Stimulated activated CD8-positive, alpha-beta memory T cell treated with anti-CD3 and anti-CD28 coated beads, Interleukin-15, amount 100 ng/mL, for 48 hours (primary cell): ENCODE results near the gene ARPC1B.
"Not testable (repeated sequence)": the region's sequence is repeated elsewhere in the genome, so short reads cannot be mapped to it uniquely, and the experiment has no call there.

Source experiments
- DNase-seq, 2 donors: peaks; one replicate each; pipeline ENCODE4 v3.0.0-alpha.2; 2020; ENCODE audit warnings: low read depth in 2 of 2

Gene ARPC1B

DNA sequence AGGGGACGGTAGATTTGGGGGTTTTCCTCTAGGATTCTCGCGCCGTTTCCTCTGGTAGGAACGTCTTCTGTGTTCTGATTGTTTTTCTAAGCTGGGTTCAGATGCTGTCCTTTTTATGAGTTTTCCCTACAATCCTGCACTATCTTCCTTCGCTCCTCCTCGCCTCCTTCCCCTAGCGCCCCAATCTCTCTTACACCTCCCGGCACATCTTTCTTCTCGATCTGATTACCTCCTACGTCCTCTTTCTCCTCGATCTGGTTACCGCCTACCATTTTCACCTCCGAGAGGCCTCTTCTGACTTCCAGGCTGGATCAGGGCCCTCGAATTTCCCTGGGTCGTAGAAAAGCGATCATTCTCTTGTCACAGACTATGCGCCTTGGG lies 34.7 kb downstream of the ARPC1B start:
- DNase-seq = no peak

DNA sequence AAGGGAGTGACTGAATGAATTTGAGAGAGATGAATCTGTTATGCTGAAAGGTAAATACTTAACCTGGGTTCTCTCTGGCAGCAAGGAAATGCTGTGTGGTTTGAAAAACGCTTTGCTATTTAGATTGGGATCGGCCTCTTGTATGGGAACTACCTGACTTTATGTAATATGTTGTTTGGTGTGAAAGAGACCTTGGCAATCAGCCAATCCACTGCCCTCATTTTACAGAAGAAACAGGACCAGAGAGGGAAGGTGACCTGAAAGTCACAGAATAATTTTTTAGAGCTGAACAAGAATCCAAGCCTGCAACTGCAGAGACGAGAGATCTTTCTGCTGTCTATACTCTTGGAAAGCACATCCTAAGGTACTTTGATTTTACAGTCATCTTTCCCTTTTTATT lies 35.3 kb downstream of the ARPC1B start:
- DNase-seq = no peak

DNA sequence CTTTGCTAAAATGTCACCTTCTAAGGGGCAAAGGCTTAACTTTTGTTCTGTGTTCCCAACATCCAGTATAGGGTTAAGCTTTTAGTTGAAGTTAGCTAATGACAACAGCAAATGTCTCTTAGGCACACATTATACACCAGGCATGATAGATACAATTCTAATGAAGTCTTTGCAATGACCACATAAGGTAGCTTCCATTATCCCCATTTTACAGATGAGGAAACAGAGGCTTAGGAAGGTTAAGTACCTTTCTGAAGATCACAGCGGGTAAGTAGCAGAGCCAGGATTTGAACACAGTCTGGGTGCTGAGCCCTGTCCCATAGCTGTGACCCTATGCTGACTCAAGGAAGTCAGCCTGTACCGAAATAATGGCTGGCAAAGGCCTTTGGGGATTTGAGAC lies 36.1 kb downstream of the ARPC1B start:
- no peak for DNase-seq

DNA sequence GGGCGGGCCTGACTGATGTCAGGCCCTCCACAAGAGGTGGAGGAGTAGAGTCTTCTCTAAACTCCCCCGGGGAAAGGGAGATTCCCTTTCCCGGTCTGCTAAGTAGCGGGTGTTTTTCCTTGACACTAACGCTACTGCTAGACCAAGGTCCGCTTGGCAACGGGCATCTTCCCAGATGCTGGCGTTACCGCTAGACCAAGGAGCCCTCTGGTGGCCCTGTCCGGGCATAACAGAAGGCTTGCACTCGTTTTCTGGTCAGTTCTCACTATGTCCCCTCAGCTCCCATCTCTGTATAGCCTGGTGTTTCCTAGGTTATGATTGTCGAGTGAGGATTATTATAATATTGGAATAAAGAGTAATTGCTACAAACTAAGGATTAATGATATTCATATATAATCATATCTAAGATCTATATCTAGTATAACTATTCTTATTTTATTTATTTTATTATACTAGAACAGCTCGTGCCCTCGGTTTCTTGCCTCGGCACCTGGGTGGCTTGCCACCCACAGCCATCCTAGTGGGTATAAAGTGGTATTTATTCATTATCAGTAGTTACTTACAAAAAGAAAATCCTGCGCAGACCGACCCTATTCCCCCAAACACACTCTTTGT lies 41.1 kb downstream of the ARPC1B start:
- DNase-seq = not testable (repeated sequence)

DNA sequence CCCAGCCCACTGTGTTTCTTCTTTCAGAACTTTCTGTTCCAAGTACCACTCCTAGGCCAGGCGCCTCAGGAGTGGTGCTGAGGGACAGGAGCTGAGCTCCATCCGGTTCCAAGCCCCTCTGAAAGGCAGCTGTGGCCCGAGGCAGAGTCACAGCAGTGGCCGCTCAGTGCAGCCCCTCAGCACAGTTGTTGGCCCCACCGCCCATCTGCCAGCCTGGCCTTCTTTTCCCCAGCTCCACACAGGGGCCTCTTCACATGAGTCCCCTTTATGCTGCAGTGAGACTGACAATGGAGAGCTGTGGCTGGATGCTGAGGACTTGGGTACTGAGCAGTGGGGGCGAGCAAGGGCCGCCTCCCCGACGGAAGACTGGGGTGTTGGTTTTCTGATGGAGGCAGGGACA lies 43.7 kb downstream of the ARPC1B start:
- DNase-seq = no peak

DNA sequence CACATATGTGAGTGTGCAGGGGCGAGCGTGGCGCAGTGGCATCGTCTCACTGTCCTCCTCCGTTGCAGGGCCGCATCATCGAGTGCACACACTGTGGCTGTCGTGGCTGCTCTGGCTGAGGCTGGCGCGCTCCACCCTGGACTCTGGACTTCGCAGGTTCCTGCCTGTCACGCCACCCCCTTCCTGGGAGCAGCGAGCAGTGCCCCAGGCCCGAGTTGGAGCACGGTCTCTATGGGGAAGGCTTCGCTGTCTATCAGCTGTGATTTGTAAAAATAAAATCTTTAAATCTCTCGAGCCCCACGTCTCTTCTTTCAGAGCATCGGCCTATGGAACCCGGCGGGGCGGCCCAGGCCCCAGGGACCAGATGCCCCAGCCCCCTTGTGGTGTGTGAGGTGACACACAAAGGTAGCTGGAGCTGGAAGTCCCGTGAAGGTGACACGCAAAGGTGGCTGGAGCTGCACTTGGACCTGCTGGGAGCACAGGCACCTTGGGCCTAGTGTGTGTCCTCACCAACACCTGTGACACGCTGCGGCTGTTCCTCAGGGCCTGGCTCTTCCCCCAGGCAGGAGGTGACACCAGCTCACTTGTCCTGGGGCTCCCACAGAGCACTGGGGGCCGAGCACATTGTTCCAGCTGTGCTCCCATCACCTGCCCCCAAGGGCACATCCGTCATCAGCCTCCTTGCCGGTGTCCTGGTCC lies 44.9 kb downstream of the ARPC1B start:
- DNase-seq = no peak

DNA sequence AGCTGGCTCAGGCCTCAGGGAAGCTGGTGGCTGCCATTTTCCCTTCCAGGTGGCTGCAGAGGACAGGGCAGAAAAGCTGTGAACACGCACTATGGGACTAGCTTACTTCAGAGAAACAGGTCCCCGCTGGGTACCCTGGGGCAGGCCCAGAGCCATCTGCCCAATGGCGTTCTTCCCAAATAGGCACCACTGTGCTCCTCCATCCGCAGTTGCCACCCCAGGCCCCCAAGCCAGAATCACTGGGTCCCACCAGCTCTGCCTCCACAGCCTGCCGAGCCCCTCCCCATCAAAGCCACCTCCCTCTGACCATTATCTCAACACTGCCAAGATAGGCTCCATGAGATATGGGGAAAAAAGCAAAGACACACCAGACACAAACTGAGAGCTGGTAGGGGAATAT lies 45.7 kb downstream of the ARPC1B start:
- no peak for DNase-seq

DNA sequence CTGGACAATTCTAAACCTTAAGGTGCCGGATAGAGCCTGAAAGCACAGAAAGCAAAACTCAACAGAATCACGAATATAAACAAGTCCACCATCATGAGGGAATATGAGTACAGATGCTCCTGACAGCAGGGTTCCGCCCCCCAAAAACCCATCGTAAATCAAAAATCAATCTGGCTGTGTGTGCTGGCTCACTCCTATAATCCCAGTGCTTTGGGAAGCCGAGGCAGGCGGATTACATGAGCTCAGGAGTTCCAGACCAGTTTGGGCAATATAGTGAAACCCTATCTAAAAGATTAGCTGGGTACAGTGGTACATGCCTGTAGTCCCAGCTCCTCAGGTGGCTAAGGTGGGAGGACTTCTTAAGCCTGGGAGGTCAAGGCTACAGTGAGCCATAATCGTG lies 46.5 kb downstream of the ARPC1B start:
- no peak for DNase-seq

DNA sequence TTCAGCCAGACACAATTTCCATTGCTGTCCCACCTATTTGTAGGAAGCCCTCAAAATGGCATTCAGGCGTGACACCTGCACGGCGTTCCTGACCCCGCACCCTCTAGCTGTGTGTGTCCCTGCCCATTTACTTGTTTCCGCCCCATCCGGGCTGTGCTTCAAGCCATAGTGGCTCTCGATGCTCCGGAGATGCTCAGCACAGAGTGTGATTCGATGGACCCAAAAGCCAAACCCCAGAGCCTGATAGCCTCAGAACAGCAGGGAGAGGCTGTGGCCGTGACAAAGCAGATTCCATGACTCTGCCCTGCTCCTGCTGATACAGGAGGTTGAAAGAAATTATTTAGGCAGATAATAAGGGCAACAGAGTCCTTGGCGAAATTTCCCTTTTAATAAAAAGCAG lies 47.7 kb downstream of the ARPC1B start:
- no peak for DNase-seq

DNA sequence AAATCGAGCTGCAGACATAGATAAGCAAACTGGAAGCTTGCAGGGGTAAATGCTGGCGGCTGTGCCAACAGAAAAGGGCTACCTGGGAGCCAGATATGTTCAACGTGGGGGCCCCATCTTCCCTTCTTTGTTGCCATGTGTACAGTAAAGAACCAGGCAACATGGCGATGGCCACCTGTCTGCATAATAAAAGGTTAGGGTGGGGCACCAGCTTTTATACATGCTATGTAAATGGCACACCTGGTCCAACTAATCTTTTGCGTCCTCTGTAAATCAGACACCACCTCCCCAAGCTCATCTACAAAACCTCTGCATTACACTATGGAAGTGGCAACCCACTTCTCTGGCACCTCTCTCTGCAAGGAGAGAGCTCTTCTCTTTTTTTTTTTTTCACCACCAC lies 48.1 kb downstream of the ARPC1B start:
- DNase-seq = no peak

DNA sequence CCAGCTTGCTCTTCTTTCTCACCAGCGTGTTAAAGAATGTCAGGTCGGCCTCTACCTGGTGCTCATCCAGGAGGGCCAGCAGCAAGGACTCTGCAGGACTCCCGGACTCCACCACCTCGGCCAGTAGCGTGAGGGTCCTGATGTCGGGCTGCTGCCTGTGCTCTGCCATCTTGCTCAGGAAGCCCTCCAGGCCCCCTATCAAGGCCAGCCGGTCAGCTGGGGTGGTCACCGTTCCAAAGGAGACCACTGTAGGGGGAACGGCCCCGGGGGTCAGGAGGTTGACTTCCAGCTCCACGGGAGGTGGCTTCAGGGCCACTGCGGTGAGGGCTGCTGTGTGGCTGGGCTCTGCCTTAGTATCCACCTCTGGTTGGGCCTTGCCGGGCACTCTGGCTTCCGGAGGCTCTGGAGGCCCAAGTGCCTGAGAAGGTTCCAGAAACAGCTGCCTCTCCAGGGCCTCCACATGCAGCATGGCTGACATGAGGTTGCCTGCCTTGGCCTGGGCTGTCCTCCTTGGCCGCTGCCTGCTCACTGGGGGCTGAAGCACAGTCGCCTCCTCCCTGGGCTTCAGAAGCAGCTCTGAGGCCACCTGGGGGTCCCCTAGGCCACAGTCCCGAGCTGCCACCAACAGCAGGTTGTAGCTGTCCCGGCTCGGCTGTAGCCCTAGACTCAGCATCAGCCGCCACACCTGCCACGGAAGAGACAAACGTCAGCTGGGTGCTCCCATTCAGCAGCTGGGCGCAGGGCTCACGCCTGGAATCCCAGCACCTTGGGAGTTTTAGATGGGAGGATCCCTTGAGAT lies 50.6 kb downstream of the ARPC1B start:
- DNase-seq = no peak

DNA sequence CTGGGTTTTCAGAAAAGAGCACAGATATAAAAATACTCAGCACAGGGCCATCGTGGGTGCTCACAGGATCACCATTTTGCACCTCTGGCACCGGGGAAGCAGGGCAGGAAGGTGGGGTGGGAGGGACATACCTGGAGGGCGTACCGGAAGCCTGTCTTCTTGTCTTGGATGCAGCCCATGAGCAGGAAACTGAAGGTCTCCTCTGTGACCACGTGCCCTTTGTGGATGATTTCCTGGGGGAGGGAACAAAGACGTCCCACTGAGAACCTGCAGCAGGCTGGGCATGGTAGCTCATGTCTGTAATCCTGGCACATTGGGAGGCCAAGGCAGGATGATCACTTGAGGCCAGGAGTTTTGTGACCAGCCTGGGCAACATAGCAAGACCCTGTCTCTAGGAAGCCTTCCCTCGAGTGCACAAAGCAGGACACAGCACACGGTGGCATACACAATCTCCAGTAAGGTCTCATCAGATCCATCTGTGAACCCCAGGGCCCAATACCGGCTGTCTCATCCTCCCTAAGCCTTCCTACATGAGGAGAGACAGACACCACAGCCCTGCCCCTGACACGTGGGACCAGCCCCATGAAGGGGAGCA lies 54.5 kb downstream of the ARPC1B start:
- no peak for DNase-seq

DNA sequence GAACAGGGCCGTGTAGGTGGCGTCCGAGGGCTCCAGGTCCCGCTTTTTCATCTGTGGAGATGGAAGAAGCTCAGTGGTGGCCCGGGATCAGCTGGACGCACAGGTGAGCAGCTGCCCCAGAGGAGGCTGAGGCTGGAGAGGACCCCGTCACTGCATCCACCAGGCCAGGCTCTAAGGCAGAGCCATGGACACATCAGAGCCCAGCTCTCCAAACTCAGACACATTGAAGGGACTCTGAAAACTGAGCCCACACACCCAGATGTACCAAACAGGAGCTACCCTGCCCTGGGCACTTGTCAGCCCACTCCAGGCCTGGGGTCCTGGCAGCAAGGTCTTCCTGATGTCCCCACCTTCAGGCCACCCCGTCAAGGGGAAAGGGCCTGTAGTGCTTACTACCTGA lies 55.2 kb downstream of the ARPC1B start:
- DNase-seq = no peak

DNA sequence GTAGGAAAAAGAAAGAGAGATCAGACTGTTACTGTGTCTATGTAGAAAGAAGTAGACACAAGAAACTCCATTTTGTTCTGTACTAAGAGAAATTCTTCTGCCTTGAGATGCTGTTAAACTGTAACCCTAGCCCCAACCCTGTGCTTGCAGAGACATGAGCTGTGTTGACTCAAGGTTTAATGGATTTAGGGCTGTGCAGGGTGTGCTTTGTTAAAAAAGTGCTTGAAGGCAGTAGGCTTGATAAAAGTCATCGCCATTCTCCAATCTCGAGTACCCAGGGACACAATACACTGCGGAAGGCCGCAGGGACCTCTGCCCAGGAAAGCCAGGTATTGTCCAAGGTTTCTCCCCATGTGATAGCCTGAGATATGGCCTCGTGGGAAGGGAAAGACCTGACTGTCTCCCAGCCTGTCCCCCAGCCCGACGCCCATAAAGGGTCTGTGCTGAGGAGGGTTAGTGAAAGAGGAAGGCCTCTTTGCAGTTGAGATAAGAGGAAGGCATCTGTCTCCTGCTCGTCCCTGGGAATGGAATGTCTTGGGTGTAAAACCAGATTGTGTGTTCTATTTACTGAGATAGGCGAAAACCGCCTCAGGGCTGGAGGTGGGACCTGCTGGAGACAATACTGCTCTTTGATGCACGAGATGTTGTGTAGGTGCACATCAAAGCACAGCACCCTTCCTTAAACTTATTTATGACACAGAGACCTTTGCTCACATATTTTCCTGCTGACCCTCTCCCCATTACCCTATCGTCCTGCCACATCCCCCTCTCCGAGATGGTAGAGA lies 57.4 kb downstream of the ARPC1B start:
- not testable (repeated sequence) for DNase-seq

DNA sequence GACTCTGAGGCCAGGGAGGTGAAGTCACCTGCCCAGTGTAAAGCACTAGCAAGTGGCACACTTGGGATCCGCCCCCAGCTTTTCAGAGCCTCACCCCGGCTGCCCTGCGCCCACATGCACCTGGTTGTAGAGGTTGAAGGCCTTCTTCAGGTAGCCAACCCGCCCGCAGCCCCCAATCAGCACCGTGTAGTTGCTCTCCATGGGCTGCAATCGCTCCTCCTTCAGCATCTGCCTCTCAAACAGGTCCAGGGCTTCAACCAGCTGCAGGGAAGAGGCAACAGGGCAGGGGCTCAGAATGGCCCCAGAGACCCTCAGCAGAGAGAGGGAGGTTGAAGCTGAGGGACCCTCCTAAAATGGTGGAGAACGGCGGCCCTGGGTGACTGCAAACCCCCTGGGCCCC lies 58.6 kb downstream of the ARPC1B start:
- DNase-seq = no peak

DNA sequence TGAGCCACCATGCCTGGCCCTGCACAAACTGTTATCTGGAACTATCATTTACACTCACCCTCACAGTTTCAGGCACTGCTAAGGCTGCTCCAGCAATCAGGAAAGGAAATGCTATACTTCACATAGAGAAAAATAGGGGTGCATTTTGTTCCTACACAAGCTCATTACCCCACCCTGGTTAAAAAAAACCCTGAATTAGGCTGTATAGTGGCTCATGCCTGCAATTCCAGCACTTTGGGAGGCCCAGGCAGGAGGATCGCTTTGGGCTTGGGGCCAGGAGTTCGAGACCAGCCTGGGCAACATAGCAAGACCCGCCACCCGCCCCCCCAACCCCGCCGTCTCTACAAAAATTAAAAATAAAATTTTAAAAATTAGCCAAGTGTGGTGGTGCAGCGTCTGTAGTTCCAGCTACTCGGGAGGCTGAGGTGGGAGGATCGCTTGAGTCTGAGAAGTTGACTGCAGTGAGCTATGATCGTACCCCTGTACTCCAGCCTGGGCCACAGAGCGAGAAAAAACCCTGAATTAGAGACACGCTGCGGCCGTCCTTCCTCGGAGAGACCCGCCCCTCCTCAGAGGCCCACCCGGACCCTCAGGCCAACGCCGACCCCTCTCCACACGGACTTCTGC lies 63.5 kb downstream of the ARPC1B start:
- DNase-seq = no peak

DNA sequence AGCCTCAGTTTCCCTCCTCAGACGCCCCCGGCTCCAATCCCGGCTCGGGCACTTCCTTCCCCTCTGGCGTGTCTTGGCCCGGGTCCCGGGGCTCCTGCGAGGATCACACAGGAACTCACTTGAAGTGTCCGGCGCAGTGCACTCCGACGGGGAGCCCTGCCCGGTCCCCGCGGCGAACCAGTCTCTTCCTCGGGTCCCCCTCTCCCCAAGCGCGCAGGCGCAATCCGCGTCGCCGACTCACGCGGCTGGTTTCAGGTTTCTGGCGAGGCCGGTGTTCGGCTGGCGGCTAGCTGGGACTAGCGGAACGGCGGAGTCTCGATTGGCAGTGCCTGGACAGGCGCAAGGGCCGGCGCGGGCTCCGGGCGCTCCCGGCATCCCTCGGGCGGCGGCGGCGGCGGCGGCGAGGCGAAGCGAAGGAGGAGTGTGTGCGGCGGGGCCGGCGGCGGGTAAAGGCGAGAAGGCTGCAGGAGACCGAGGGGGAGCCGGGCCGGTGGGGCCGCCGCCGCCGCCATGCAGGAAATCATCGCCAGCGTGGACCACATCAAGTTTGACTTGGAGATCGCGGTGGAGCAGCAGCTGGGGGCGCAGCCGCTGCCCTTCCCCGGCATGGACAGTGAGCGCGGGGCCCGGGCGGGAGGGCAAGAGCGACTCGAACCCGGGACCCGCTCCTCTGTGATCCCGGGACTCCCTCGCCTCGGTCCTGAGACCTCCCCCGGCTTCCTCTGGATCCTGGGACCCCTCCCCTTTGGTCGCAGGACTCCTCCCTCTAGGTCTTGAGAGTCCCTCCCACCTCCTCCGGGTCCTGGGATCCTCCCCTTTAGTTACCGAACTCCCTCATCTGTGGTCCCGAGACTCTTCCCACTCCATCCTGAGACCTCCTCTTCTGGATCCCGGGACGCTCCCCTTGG lies 64.3 kb downstream of the ARPC1B start, which contains the start of the genes CPSF4 and PTCD1:
Gene CPSF4 (plus strand): TSS at position 371 of the 908 bp plus-strand sequence. CDS start 140 bp downstream, at position 511.
Gene PTCD1 (minus strand): TSS at position 226 of the 908 bp plus-strand sequence. CDS start 3,556 bp downstream, outside the sequence.
- peak; percentile 91 to 92 for DNase-seq

DNA sequence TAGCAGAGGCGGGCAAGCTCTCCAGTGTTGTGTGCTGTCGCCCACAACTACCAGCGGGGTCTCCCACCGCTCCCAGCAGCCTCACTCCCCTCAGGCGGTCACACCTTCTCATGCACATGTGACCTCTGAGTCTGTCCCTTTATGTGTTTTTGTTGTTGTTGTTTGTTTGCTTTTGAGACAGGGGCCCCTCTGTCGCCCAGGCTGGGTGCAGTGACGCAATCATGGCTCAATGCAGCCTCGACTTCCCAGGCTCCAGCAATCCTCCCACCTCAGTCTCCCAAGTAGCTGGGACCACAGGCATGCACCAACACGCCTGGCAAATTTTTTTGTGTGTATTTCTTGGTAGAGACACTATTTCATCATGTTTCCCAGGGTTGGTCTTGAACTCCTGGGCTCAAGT lies 65.7 kb downstream of the ARPC1B start:
- no peak for DNase-seq
